CD14-positive monocyte (primary cell): ENCODE results near the gene SLX9. TPM values are rescaled to one million over a fixed set of nuclear protein-coding genes. Genes with fewer than 3 reads are reported as not detected.

Experiments
- DNase-seq, 3 donors: peaks; one replicate each; pipeline ENCODE4 v3.0.0-alpha.2; 2011 to 2022
- H2AFZ ChIP-seq: 2 replicates; pipeline ENCODE4 v1.6.0; 2012; ENCODE audit warnings: mild to moderate bottlenecking, low read depth, low read length, inconsistent platforms; ENCODE audit not compliant: insufficient read depth, poor library complexity, severe bottlenecking
- H3K27ac ChIP-seq, 2 donors: 1 replicate in 1 of 2; 2 replicates in 1 of 2; pipeline ENCODE4 v1.5.1; 2012 to 2013; ENCODE audit warnings: low read length in 2 of 2, control low read depth in 1 of 2, inconsistent platforms in 1 of 2, low read depth in 1 of 2, mild to moderate bottlenecking in 1 of 2
- H3K27me3 ChIP-seq, 2 donors: one replicate each; pipeline versions ENCODE4 v1.6.0 to v1.6.1; 2011 to 2013; ENCODE audit warnings: low read length in 2 of 2; ENCODE audit not compliant: control insufficient read depth in 2 of 2, insufficient read depth in 2 of 2
- H3K36me3 ChIP-seq, 2 donors: replicated peaks in 1 of 2; 1 replicate in 1 of 2; 2 replicates in 1 of 2; pipeline versions ENCODE4 v1.5.1 to v1.6.1; 2012 to 2013; ENCODE audit warnings: low read length in 2 of 2, control low read depth in 1 of 2, inconsistent platforms in 1 of 2, mild to moderate bottlenecking in 1 of 2; ENCODE audit not compliant: insufficient read depth in 2 of 2, control insufficient read depth in 1 of 2
- H3K4me1 ChIP-seq, 2 donors: 1 replicate in 1 of 2; 2 replicates in 1 of 2; pipeline versions ENCODE4 v1.5.1 to v1.6.1; 2012 to 2013; ENCODE audit warnings: low read length in 2 of 2, control low read depth in 1 of 2, inconsistent platforms in 1 of 2, mild to moderate bottlenecking in 1 of 2, moderate library complexity in 1 of 2; ENCODE audit not compliant: insufficient read depth in 2 of 2, control insufficient read depth in 1 of 2
- H3K4me2 ChIP-seq: replicated peaks from 2 replicates; pipeline ENCODE3; 2012; ENCODE audit warnings: low read length, moderate library complexity, mild to moderate bottlenecking; ENCODE audit not compliant: poor library complexity, severe bottlenecking; ENCODE audit errors: extremely low read depth
- H3K4me3 ChIP-seq, 3 experiments: fragments of 200-600 bp in 1 of 3; sonication (generic) in 1 of 3; replicated peaks in 1 of 3; 1 replicate in 2 of 3; 2 replicates in 1 of 3; pipeline ENCODE4 v1.5.1; 2011 to 2013; ENCODE audit warnings: low read length in 3 of 3, mild to moderate bottlenecking in 3 of 3, control low read depth in 2 of 3, low read depth in 2 of 3, inconsistent platforms in 1 of 3, moderate library complexity in 1 of 3
- H3K79me2 ChIP-seq: 2 replicates; pipeline ENCODE4 v1.6.0; 2012; ENCODE audit warnings: mild to moderate bottlenecking, control low read depth, inconsistent platforms, low read length, moderate library complexity; ENCODE audit not compliant: insufficient read depth
- H3K9ac ChIP-seq: 2 replicates; pipeline ENCODE4 v1.6.0; 2017; ENCODE audit warnings: low read length, mild to moderate bottlenecking; ENCODE audit not compliant: insufficient read depth, poor library complexity, severe bottlenecking
- H3K9me3 ChIP-seq, 2 donors: replicated peaks in 1 of 2; 1 replicate in 1 of 2; 2 replicates in 1 of 2; pipeline versions ENCODE4 v1.5.1 to v1.6.1; 2012 to 2013; ENCODE audit warnings: low read length in 2 of 2, control low read depth in 1 of 2; ENCODE audit not compliant: control insufficient read depth in 1 of 2, insufficient read depth in 1 of 2
- H4K20me1 ChIP-seq: 2 replicates; pipeline ENCODE4 v1.6.0; 2012; ENCODE audit warnings: mild to moderate bottlenecking, low read length, control low read depth, moderate library complexity; ENCODE audit not compliant: insufficient read depth
- H3K27ac Mint-ChIP-seq, 7 donors: one replicate each; pipeline ENCODE4 v1.8.0; 2020; ENCODE audit warnings: mild to moderate bottlenecking in 7 of 7, mixed read lengths in 7 of 7, moderate library complexity in 6 of 7, inconsistent platforms in 2 of 7
- H3K27me3 Mint-ChIP-seq, 3 donors: one replicate each; pipeline ENCODE4 v1.8.0; 2021 to 2022; ENCODE audit warnings: low read depth in 3 of 3, mild to moderate bottlenecking in 3 of 3, mixed read lengths in 3 of 3, moderate library complexity in 3 of 3, inconsistent platforms in 1 of 3
- H3K36me3 Mint-ChIP-seq, 2 donors: one replicate each; pipeline ENCODE4 v1.8.0; 2020; ENCODE audit warnings: mixed read lengths in 2 of 2, inconsistent platforms in 1 of 2, mild to moderate bottlenecking in 1 of 2
- H3K4me1 Mint-ChIP-seq: one replicate; pipeline ENCODE4 v1.8.0; 2020; ENCODE audit warnings: mild to moderate bottlenecking, mixed read lengths
- H3K4me3 Mint-ChIP-seq, 2 donors: one replicate each; pipeline ENCODE4 v1.8.0; 2020; ENCODE audit warnings: mild to moderate bottlenecking in 2 of 2, mixed read lengths in 2 of 2, moderate library complexity in 1 of 2
- H3K9me3 Mint-ChIP-seq, 7 donors: one replicate each; pipeline ENCODE4 v1.8.0; 2020 to 2022; ENCODE audit warnings: mixed read lengths in 7 of 7, mild to moderate bottlenecking in 6 of 7, moderate library complexity in 6 of 7, inconsistent platforms in 2 of 7
- CTCF ChIP-seq: fragments of 200-600 bp; IDR thresholded peaks from one replicate; pipeline ENCODE4 v1.8.0; 2022; ENCODE audit warnings: antibody characterized with exemption, mild to moderate bottlenecking
- WGBS: methylation state at CpG from one replicate; pipeline ENCODE4 v1.1.5; 2013; ENCODE audit warnings: missing lambda C conversion rate; ENCODE audit not compliant: insufficient coverage; 5-methylcytosine and 5-hydroxymethylcytosine counted together
- intact Hi-C, 2 donors: fragments of 100-400 bp; cut with micrococcal nuclease; formaldehyde crosslinking; loops; one replicate each; pipeline versions ENCODE4 v1.15.0 to v1.15.1; 2023
- polyA plus RNA-seq, 3 donors: library from polyadenylated mRNA; depleted of rRNA in 1 of 3; unstranded in 2 of 3; stranded (reverse) in 1 of 3; fragments of 300-500 nt in 2 of 3; fragments of >200 nt in 1 of 3; fragmentation: Illumina TruSeq in 2 of 3; gene quantifications; 1 replicate in 2 of 3; 2 replicates in 1 of 3; pipeline ENCODE4 v1.2.3, GENCODE V29; 2012 to 2021

SLX9 gene
- polyA plus RNA-seq, 3 donors, result 7.5 to 9.0 (median 9.0) TPM

GRCh38 chr21:44918581-44919033, 21.2 kb upstream of the SLX9 start:
- H3K36me3 Mint-ChIP-seq, result peaks cover 28 to 44% of the 10 kb centered on the region in 2 donors
- peaks cover 80% of the 10 kb centered on the region for H3K4me1 Mint-ChIP-seq
- no peak for TF ChIP-seq CTCF
- no peak for DNase-seq
- no peaks in the 10 kb centered on the region for H3K9me3 ChIP-seq
- H3K9ac ChIP-seq, result peak overlapping the region; percentile 80
- H2AFZ ChIP-seq, result no peak overlapping the region
- peak overlapping the region; percentile 65 to 87 for H3K27ac ChIP-seq
- WGBS, result 55% methylated on average over 12 of the region's 13 CpGs
- peaks cover 100% of the 10 kb centered on the region for H3K79me2 ChIP-seq
- H3K36me3 ChIP-seq, result peaks cover 21 to 30% of the 10 kb centered on the region in 2 donors
- H3K4me3 ChIP-seq, result peak overlapping the region; percentile 84 to 99 (median 98)
- H3K27ac Mint-ChIP-seq, result peak overlapping the region; percentile 41 to 85 (median 72)
- H4K20me1 ChIP-seq, result peaks cover 71% of the 10 kb centered on the region
- H3K9me3 Mint-ChIP-seq, result peaks cover 0 to 2% (median 0%) of the 10 kb centered on the region in 7 donors
- H3K4me2 ChIP-seq, result peak overlapping the region; percentile 87
- peaks cover 82 to 88% of the 10 kb centered on the region in 2 donors for H3K4me1 ChIP-seq
- intact Hi-C loops, result loop anchor here in 1 of 2 donors (5.0 kb wide), 1 partner anchor 116 kb away; the partner anchor contains the start of gene UBE2G2
- peak overlapping the region; percentile 88 to 96 for H3K4me3 Mint-ChIP-seq
- H3K27me3 Mint-ChIP-seq, result peaks cover 0 to 2% (median 0%) of the 10 kb centered on the region in 3 donors
- H3K27me3 ChIP-seq, result no peaks in the 10 kb centered on the region

- H3K9me3 ChIP-seq, result no peaks in the 10 kb centered on the region
- H4K20me1 ChIP-seq, result peaks cover 64% of the 10 kb centered on the region
- TF ChIP-seq CTCF, result no peak
- Mint-ChIP-seq H3K4me3 (peak overlapping the region; percentile 96 to 100), H3K27ac (peak overlapping the region; percentile 60 to 99 (median 93)), H3K27me3 (no peaks in the 10 kb centered on the region), H3K4me1 (peaks cover 81% of the 10 kb centered on the region), H3K36me3 (peaks cover 28 to 46% of the 10 kb centered on the region in 2 donors), H3K9me3 (peaks cover 0 to 2% (median 0%) of the 10 kb centered on the region in 7 donors)
- peaks cover 82 to 88% of the 10 kb centered on the region in 2 donors for H3K4me1 ChIP-seq
- WGBS, result 0% methylated on average over 12 of the region's 26 CpGs
- H2AFZ ChIP-seq, result no peak overlapping the region
- peak overlapping the region; percentile 80 for H3K9ac ChIP-seq
- H3K79me2 ChIP-seq, result peaks cover 100% of the 10 kb centered on the region
- intact Hi-C loops, result loop anchor here in 1 of 2 donors (5.0 kb wide), 1 partner anchor 117 kb away; the partner anchor contains the start of gene UBE2G2
- H3K4me2 ChIP-seq, result peak overlapping the region; percentile 87
- peak overlapping the region; percentile 65 to 87 for H3K27ac ChIP-seq
- H3K36me3 ChIP-seq, result peaks cover 21 to 30% of the 10 kb centered on the region in 2 donors
- H3K4me3 ChIP-seq, result peak overlapping the region; percentile 84 to 99 (median 98)
- no peak for DNase-seq
- no peaks in the 10 kb centered on the region for H3K27me3 ChIP-seq
These were observed 20.5 kb upstream of the SLX9 start for GRCh38 chr21:44919111-44919912.
